T-cell (primary cell): ENCODE results near the gene CDNF. TPM values are rescaled to one million over a fixed set of nuclear protein-coding genes. Genes with fewer than 3 reads are reported as not detected.

ENCODE experiments used
- ATAC-seq, 4 experiments: fragments of 200-7000 bp in 3 of 4; fragments of 150-1000 bp in 1 of 4; cut with Tn5 transposase; replicated peaks in 1 of 4; 1 replicate in 3 of 4; 2 replicates in 1 of 4; pipeline ENCODE4 v1.10.0; 2021; ENCODE audit warnings: moderate library complexity in 3 of 4, mild to moderate bottlenecking in 2 of 4, moderate number of reproducible peaks in 1 of 4
- CTCF ChIA-PET, 2 donors: fragments of 300-600 bp; sonication (Branson Sonifier 250); formaldehyde crosslinking; loops; one replicate each; lab custom pipeline; 2022; ENCODE audit warnings: antibody characterized with exemption in 2 of 2; lab: Charles Lee
- POLR2A ChIA-PET, 2 donors: fragments of 300-600 bp; sonication (Branson Sonifier 250); formaldehyde crosslinking; loops; one replicate each; lab custom pipeline; 2022; ENCODE audit warnings: antibody characterized with exemption in 2 of 2; lab: Charles Lee
- DNase-seq, 35 experiments: peaks; one replicate each; pipeline versions ENCODE4 v3.0.0 to v3.0.0-alpha.2; 2013 to 2023
- H3K27ac ChIP-seq: one replicate; pipeline ENCODE4 v1.5.1; 2013; ENCODE audit warnings: low read length
- H3K27me3 ChIP-seq, 2 experiments: replicated peaks in 1 of 2; 1 replicate in 1 of 2; 2 replicates in 1 of 2; pipeline versions ENCODE4 v1.6.1 to v1.7.0; 2013; ENCODE audit warnings: low read length in 1 of 2, mixed read lengths in 1 of 2; ENCODE audit not compliant: control insufficient read depth in 2 of 2, insufficient read depth in 2 of 2; ENCODE audit errors: extremely low read depth in 1 of 2
- H3K36me3 ChIP-seq, 2 donors: 1 replicate in 1 of 2; 2 replicates in 1 of 2; pipeline versions ENCODE4 v1.6.1 to v1.7.0; 2013; ENCODE audit warnings: low read length in 1 of 2; ENCODE audit not compliant: control insufficient read depth in 2 of 2, insufficient read depth in 1 of 2; ENCODE audit errors: extremely low read depth in 1 of 2
- H3K4me1 ChIP-seq, 2 experiments: 1 replicate in 1 of 2; 2 replicates in 1 of 2; pipeline versions ENCODE4 v1.6.1 to v1.7.0; 2013; ENCODE audit warnings: low read length in 2 of 2, mixed read lengths in 1 of 2; ENCODE audit not compliant: insufficient read depth in 2 of 2, control insufficient read depth in 1 of 2; ENCODE audit errors: extremely low read depth in 1 of 2
- H3K4me3 ChIP-seq, 2 donors: 1 replicate in 1 of 2; 2 replicates in 1 of 2; pipeline versions ENCODE4 v1.5.1 to v1.7.0; 2013; ENCODE audit warnings: mild to moderate bottlenecking in 2 of 2, low read length in 1 of 2, moderate library complexity in 1 of 2; ENCODE audit not compliant: control insufficient read depth in 1 of 2; ENCODE audit errors: extremely low read depth in 1 of 2
- H3K9me3 ChIP-seq: 2 replicates; pipeline ENCODE4 v1.7.0; 2013
- H3K27ac Mint-ChIP-seq, 2 donors: one replicate each; pipeline ENCODE4 v1.8.0; 2020 to 2021; ENCODE audit warnings: mild to moderate bottlenecking in 2 of 2, mixed read lengths in 2 of 2
- H3K27me3 Mint-ChIP-seq, 2 donors: one replicate each; pipeline ENCODE4 v1.8.0; 2021 to 2022; ENCODE audit warnings: mixed read lengths in 2 of 2
- H3K36me3 Mint-ChIP-seq: one replicate; pipeline ENCODE4 v1.8.0; 2021; ENCODE audit warnings: mixed read lengths
- H3K4me1 Mint-ChIP-seq, 3 donors: one replicate each; pipeline ENCODE4 v1.8.0; 2020 to 2022; ENCODE audit warnings: mixed read lengths in 3 of 3, mild to moderate bottlenecking in 1 of 3
- H3K4me3 Mint-ChIP-seq, 3 donors: one replicate each; pipeline ENCODE4 v1.8.0; 2020 to 2022; ENCODE audit warnings: mild to moderate bottlenecking in 3 of 3, mixed read lengths in 3 of 3, moderate library complexity in 3 of 3
- H3K9me3 Mint-ChIP-seq, 3 donors: one replicate each; pipeline ENCODE4 v1.8.0; 2020 to 2022; ENCODE audit warnings: mixed read lengths in 3 of 3
- WGBS: methylation state at CpG from one replicate; pipeline ENCODE4 v1.1.5; 2013; ENCODE audit warnings: missing lambda C conversion rate; ENCODE audit not compliant: insufficient coverage; 5-methylcytosine and 5-hydroxymethylcytosine counted together
- total RNA-seq, 35 experiments: library from RNA in 6 of 35; stranded (reverse) in 6 of 35; fragments of 120-200 nt in 1 of 35; gene quantifications; one replicate each; pipeline versions ENCODE4 v1.2.1 to v1.2.4 and lab custom pipeline; 2013 to 2026

The CDNF gene
- total RNA-seq, 5 donors from 2014 or later (not counting 1 experiment from before 2014, with no cell fraction given): 1.5 to 4.0 (median 2.5) TPM

GRCh38 chr10:14837003-14837756, 657 bp downstream of the CDNF start:
- ATAC-seq: no peak
- Histone ChIP-seq H3K9me3 (no peaks in the 10 kb centered on the region), H3K27ac (peak overlapping the region; percentile 92), H3K4me3 (peak overlapping the region; percentile 97 to 100), H3K4me1 (peaks cover 11 to 26% of the 10 kb centered on the region in 2 experiments), H3K36me3 (peaks cover 0 to 10% of the 10 kb centered on the region in 2 donors), H3K27me3 (no peaks in the 10 kb centered on the region)
- Mint-ChIP-seq H3K4me1 (peaks cover 27 to 33% (median 33%) of the 10 kb centered on the region in 3 donors), H3K36me3 (peaks cover 21% of the 10 kb centered on the region), H3K27me3 (no peaks in the 10 kb centered on the region), H3K9me3 (no peaks in the 10 kb centered on the region), H3K4me3 (peak overlapping the region; percentile 88 to 97 (median 92)), H3K27ac (peak overlapping the region; percentile 95 to 96)
- ChIA-PET CTCF (interaction anchor here (0.5 to 2.2 kb wide), 22 partner anchors 10 to 1535 kb away, joined by 3 to 13 read pairs (median 4); partner anchors contain the start of gene SUV39H2 (in 1 of the 2)), POLR2A (interaction anchor here (0.6 to 2.2 kb wide), 26 partner anchors 10 to 652 kb away, joined by 3 to 14 read pairs (median 3); partner anchors contain the start of genes RPP38 (in 1 of the 2) and SUV39H2 (in 1 of the 2))
- 23% methylated on average over 13 of the region's 14 CpGs for WGBS
- no peak for DNase-seq

GRCh38 chr10:14836208-14836607, 1.6 kb downstream of the CDNF start:
- H3K9me3 ChIP-seq: no peaks in the 10 kb centered on the region
- CTCF ChIA-PET: interaction anchor here (0.6 to 1.4 kb wide), 5 partner anchors 11 to 328 kb away, joined by 3 to 6 read pairs (median 3); no protein-coding TSS in a partner anchor
- no peak overlapping the region for H3K27ac ChIP-seq
- H3K27me3 Mint-ChIP-seq: no peaks in the 10 kb centered on the region
- ATAC-seq (no peak), DNase-seq (no peak)
- peaks cover 16% of the 10 kb centered on the region for H3K36me3 Mint-ChIP-seq
- H3K9me3 Mint-ChIP-seq: no peaks in the 10 kb centered on the region
- H3K4me1 ChIP-seq: peaks cover 11 to 26% of the 10 kb centered on the region in 2 experiments
- H3K4me1 Mint-ChIP-seq: peaks cover 24 to 31% (median 27%) of the 10 kb centered on the region in 3 donors
- WGBS: no CpG with 5 or more reads among the region's 2 CpGs
- H3K27me3 ChIP-seq: no peaks in the 10 kb centered on the region
- no peak overlapping the region for H3K4me3 ChIP-seq
- no peak overlapping the region for H3K27ac Mint-ChIP-seq
- peaks cover 0 to under 1% of the 10 kb centered on the region in 2 donors for H3K36me3 ChIP-seq
- POLR2A ChIA-PET: interaction anchor here in 1 of 2 donors (1.2 kb wide), 1 partner anchor 293 kb away, joined by 3 read pairs; no protein-coding TSS in a partner anchor
- H3K4me3 Mint-ChIP-seq: no peak overlapping the region

- H3K4me3 ChIP-seq: no peak overlapping the region
- Mint-ChIP-seq H3K27me3 (no peaks in the 10 kb centered on the region), H3K36me3 (peaks cover 11% of the 10 kb centered on the region), H3K27ac (no peak overlapping the region), H3K4me1 (peaks cover 9 to 14% (median 13%) of the 10 kb centered on the region in 3 donors), H3K9me3 (no peaks in the 10 kb centered on the region), H3K4me3 (no peak overlapping the region)
- CTCF ChIA-PET: no interaction called here
- no peaks in the 10 kb centered on the region for H3K36me3 ChIP-seq
- H3K9me3 ChIP-seq: no peaks in the 10 kb centered on the region
- no peak for ATAC-seq
- no peaks in the 10 kb centered on the region for H3K27me3 ChIP-seq
- WGBS: 50% methylated on average over 1 of the region's 3 CpGs
- DNase-seq: no peak
- H3K27ac ChIP-seq: no peak overlapping the region
- peaks cover 4 to 14% of the 10 kb centered on the region in 2 experiments for H3K4me1 ChIP-seq
- POLR2A ChIA-PET: no interaction called here
Observed at GRCh38 chr10:14833106-14833505, 4.7 kb downstream of the CDNF start.

DNA sequence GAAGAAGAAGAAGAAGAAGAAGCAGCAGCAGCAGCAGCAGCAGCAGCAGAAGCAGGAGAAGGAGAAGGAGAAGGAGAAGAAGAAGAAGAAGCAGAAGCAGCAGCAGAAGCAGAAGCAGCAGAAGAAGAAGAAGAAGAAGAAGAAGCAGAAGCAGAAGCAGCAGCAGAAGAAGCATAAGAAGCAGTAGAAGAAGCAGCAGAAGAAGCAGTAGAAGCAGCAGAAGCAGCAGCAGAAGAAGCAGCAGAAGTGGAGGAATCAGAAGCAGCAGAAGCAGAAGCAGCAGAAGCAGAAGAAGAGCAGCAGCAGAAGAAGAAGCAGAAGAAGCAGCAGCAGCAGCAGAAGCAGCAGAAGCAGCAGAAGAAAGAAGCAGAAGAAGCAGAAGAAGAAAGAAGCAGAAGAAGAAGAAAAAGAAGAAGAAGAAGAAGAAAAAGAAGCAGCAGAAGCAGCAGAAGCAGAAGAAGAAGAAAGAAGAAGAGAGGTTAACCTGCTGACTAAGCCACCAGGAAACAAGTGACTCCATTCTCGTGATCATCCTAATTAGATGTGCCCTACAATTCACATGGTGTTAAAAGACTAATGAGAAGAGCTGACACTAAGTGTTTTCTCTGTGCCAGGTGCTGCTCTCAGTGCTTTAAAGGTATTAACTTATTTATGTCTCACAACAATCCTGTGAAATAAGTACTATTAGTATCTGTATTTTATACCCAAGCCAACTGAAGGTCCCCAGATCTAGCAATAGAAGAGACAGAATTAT, 11.6 kb downstream of the CDNF start:
- CTCF ChIA-PET: interaction anchor here in 1 of 2 donors (0.6 kb wide), 1 partner anchor 883 kb away, joined by 4 read pairs; no protein-coding TSS in a partner anchor
- Mint-ChIP-seq H3K27me3 (no peaks in the 10 kb centered on the region), H3K9me3 (no peaks in the 10 kb centered on the region), H3K4me1 (peaks cover 0 to 13% (median 5%) of the 10 kb centered on the region in 3 donors), H3K27ac (no peak overlapping the region), H3K4me3 (no peak overlapping the region), H3K36me3 (no peaks in the 10 kb centered on the region)
- ATAC-seq: no peak
- no peaks in the 10 kb centered on the region for H3K9me3 ChIP-seq
- DNase-seq: no peak
- H3K4me3 ChIP-seq: no peak overlapping the region
- no peaks in the 10 kb centered on the region for H3K4me1 ChIP-seq
- no CpG with 5 or more reads among the region's 1 CpG for WGBS
- POLR2A ChIA-PET: interaction anchor here in 1 of 2 donors (0.6 to 1.1 kb wide), 3 partner anchors 11 to 302 kb away, joined by 3 to 9 read pairs (median 3); partner anchors contain the start of gene CDNF
- no peaks in the 10 kb centered on the region for H3K27me3 ChIP-seq
- H3K27ac ChIP-seq: no peak overlapping the region
- no peaks in the 10 kb centered on the region for H3K36me3 ChIP-seq

DNA sequence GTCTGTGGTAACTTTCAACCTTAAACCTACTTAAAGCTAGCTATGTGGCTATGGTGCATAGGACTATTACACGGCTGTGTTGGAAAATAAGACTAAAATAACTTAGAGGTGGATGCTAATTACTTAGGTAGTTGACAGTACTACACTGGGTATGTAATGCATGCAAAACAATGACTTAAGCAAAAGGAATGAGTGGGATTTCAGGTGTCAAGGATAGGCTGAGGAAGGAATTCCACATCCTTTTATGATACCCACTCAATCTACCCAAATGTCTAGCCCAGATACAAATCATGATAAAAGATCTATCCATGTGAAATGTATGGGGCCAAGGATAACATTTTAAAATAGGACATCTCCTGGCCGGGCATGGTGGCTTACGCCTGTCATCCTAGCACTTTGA, 13.9 kb downstream of the CDNF start:
- DNase-seq: no peak
- Mint-ChIP-seq H3K27ac (no peak overlapping the region), H3K9me3 (no peaks in the 10 kb centered on the region), H3K4me1 (peaks cover 0 to 26% (median 5%) of the 10 kb centered on the region in 3 donors), H3K4me3 (no peak overlapping the region), H3K27me3 (no peaks in the 10 kb centered on the region), H3K36me3 (no peaks in the 10 kb centered on the region)
- Histone ChIP-seq H3K9me3 (no peaks in the 10 kb centered on the region), H3K27ac (no peak overlapping the region), H3K27me3 (no peaks in the 10 kb centered on the region), H3K36me3 (no peaks in the 10 kb centered on the region), H3K4me1 (no peaks in the 10 kb centered on the region), H3K4me3 (no peak overlapping the region)
- POLR2A ChIA-PET: interaction anchor here in 1 of 2 donors (0.6 kb wide), 1 partner anchor 629 kb away, joined by 8 read pairs; no protein-coding TSS in a partner anchor
- no peak for ATAC-seq
- CTCF ChIA-PET: interaction anchor here (0.5 to 2.9 kb wide), 7 partner anchors 14 to 1043 kb away, joined by 3 to 17 read pairs (median 6); partner anchors contain the start of genes HSPA14 (in 2 of the 2), MSANTD7 (in 2 of the 2) and CDNF (in 1 of the 2)
- WGBS: 100% methylated on average over 2 of the region's 3 CpGs
